Neuronal stem cell (in vitro differentiated cells): Measurements from ENCODE around the gene HLA-C.

ENCODE experiments used
- DNase-seq: peaks from one replicate; pipeline ENCODE4 v3.0.0-alpha.2; 2013; ENCODE audit warnings: low spot score
- H2AFZ ChIP-seq: one replicate; pipeline ENCODE4 v1.6.1; 2013; ENCODE audit warnings: mild to moderate bottlenecking, low read length, inconsistent platforms
- H2AK5ac ChIP-seq: 2 replicates; pipeline ENCODE4 v1.6.1; 2013; ENCODE audit warnings: low read depth, mild to moderate bottlenecking, inconsistent platforms, low read length, moderate library complexity, mixed read lengths
- H2BK120ac ChIP-seq: 2 replicates; pipeline ENCODE4 v1.6.1; 2013; ENCODE audit warnings: low read depth, mild to moderate bottlenecking, inconsistent platforms, low read length, moderate library complexity, mixed read lengths
- H2BK12ac ChIP-seq: one replicate; pipeline ENCODE4 v1.6.1; 2013; ENCODE audit warnings: low read length, inconsistent platforms
- H2BK15ac ChIP-seq: 2 replicates; pipeline ENCODE4 v1.6.1; 2013; ENCODE audit warnings: mild to moderate bottlenecking, low read length, inconsistent platforms, mixed read lengths
- H2BK5ac ChIP-seq: one replicate; pipeline ENCODE4 v1.6.1; 2013; ENCODE audit warnings: inconsistent platforms, mild to moderate bottlenecking, low read length, moderate library complexity
- H3K14ac ChIP-seq: one replicate; pipeline ENCODE4 v1.6.1; 2013; ENCODE audit warnings: low read length, inconsistent platforms
- H3K18ac ChIP-seq: 2 replicates; pipeline ENCODE4 v1.6.1; 2013; ENCODE audit warnings: low read length, inconsistent platforms
- H3K23ac ChIP-seq: 2 replicates; pipeline ENCODE4 v1.6.1; 2013; ENCODE audit warnings: low read depth, mild to moderate bottlenecking, mixed read lengths, low read length, inconsistent platforms; ENCODE audit not compliant: poor library complexity
- H3K27ac ChIP-seq: replicated peaks from 3 replicates; pipeline ENCODE4 v1.5.1; 2013; ENCODE audit warnings: low read length, inconsistent platforms
- H3K27me3 ChIP-seq, 3 experiments: 2 replicates each; pipeline ENCODE4 v1.6.1; 2013; ENCODE audit warnings: low read length in 3 of 3, mild to moderate bottlenecking in 2 of 3, inconsistent platforms in 1 of 3, low read depth in 1 of 3, mixed read lengths in 1 of 3, moderate library complexity in 1 of 3; ENCODE audit not compliant: control insufficient read depth in 3 of 3, insufficient read depth in 3 of 3
- H3K36me3 ChIP-seq, 2 donors: replicated peaks in 1 of 2; 2 replicates each; pipeline ENCODE4 v1.6.1; 2013; ENCODE audit warnings: low read length in 2 of 2; ENCODE audit not compliant: control insufficient read depth in 2 of 2, insufficient read depth in 2 of 2
- H3K4ac ChIP-seq: 2 replicates; pipeline ENCODE4 v1.6.1; 2013; ENCODE audit warnings: inconsistent platforms, mild to moderate bottlenecking, low read length, moderate library complexity
- H3K4me1 ChIP-seq, 2 donors: 1 replicate in 1 of 2; 2 replicates in 1 of 2; pipeline ENCODE4 v1.6.1; 2013; ENCODE audit warnings: low read length in 2 of 2, low read depth in 1 of 2; ENCODE audit not compliant: control insufficient read depth in 2 of 2, insufficient read depth in 1 of 2
- H3K4me2 ChIP-seq: one replicate; pipeline ENCODE4 v1.6.1; 2013; ENCODE audit warnings: mild to moderate bottlenecking, low read length, inconsistent platforms; ENCODE audit not compliant: insufficient read depth, poor library complexity, severe bottlenecking
- H3K4me3 ChIP-seq, 2 donors: 2 replicates each; pipeline ENCODE4 v1.5.1; 2013; ENCODE audit warnings: low read length in 2 of 2, mild to moderate bottlenecking in 2 of 2, inconsistent platforms in 1 of 2, moderate library complexity in 1 of 2
- H3K79me1 ChIP-seq: one replicate; pipeline ENCODE4 v1.6.1; 2013; ENCODE audit warnings: low read depth, mild to moderate bottlenecking, inconsistent platforms, low read length, moderate library complexity
- H3K9ac ChIP-seq: one replicate; pipeline ENCODE4 v1.6.1; 2013; ENCODE audit warnings: mild to moderate bottlenecking, low read depth, low read length, inconsistent platforms; ENCODE audit not compliant: poor library complexity
- H3K9me3 ChIP-seq, 2 donors: replicated peaks in 1 of 2; 2 replicates each; pipeline versions ENCODE3 to v1.6.1; 2013; ENCODE audit warnings: low read length in 2 of 2, mild to moderate bottlenecking in 2 of 2, inconsistent platforms in 1 of 2, low read depth in 1 of 2, mixed read lengths in 1 of 2, moderate library complexity in 1 of 2; ENCODE audit not compliant: control insufficient read depth in 2 of 2, insufficient read depth in 1 of 2
- H4K8ac ChIP-seq: one replicate; pipeline ENCODE4 v1.6.1; 2013; ENCODE audit warnings: low read depth, mild to moderate bottlenecking, inconsistent platforms, low read length, moderate library complexity
- H4K91ac ChIP-seq: one replicate; pipeline ENCODE4 v1.6.1; 2013; ENCODE audit warnings: low read length, low read depth, mild to moderate bottlenecking, inconsistent platforms; ENCODE audit not compliant: poor library complexity
- WGBS, 2 donors: extraction: QIAGEN DNeasy Blood & Tissue Kit; methylation state at CpG; one replicate each; pipeline ENCODE4 v1.1.7; 2013; ENCODE audit warnings: missing lambda C conversion rate in 2 of 2, mixed read lengths in 1 of 2; ENCODE audit not compliant: insufficient read length in 2 of 2, insufficient replicate concordance in 1 of 2; ENCODE audit errors: extremely low coverage in 2 of 2; 5-methylcytosine and 5-hydroxymethylcytosine counted together

The HLA-C gene

DNA sequence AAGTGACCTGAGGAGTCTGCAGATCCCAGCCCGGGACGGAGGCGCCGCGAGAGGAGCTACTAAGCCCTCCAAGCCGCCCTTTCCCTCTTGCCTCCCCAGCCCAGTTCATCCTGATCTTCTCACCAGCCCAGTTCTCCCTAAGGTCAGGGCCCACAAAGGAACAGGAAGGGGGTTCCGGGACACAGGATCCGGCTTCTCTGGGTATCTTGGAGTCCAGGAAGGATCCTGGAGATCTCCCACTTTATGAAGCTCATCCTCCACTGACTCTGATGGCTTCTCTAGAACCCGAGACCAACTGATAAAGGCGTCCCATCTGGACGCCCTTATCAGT is 36.9 kb upstream of the HLA-C start:
- Histone ChIP-seq H3K18ac (no peak overlapping the region), H2AK5ac (no peak overlapping the region), H2BK120ac (no peak overlapping the region), H2BK15ac (no peak overlapping the region), H3K4ac (no peak overlapping the region), H3K27ac (no peak overlapping the region), H3K79me1 (no peaks in the 10 kb centered on the region), H3K9me3 (peaks cover 0 to 3% of the 10 kb centered on the region in 2 donors), H3K27me3 (peaks cover 0 to 17% (median 5%) of the 10 kb centered on the region in 3 experiments), H3K4me1 (no peaks in the 10 kb centered on the region), H2BK5ac (no peak overlapping the region), H2BK12ac (no peak overlapping the region), H3K4me3 (no peak overlapping the region), H2AFZ (no peak overlapping the region), H4K91ac (no peak overlapping the region), H4K8ac (no peak overlapping the region), H3K36me3 (no peaks in the 10 kb centered on the region), H3K9ac (no peak overlapping the region), H3K14ac (no peak overlapping the region), H3K4me2 (no peak overlapping the region), H3K23ac (peak overlapping the region; percentile 55)
- WGBS, 2 donors: no CpG with 5 or more reads among the region's 11 CpGs
- DNase-seq: no peak

DNA sequence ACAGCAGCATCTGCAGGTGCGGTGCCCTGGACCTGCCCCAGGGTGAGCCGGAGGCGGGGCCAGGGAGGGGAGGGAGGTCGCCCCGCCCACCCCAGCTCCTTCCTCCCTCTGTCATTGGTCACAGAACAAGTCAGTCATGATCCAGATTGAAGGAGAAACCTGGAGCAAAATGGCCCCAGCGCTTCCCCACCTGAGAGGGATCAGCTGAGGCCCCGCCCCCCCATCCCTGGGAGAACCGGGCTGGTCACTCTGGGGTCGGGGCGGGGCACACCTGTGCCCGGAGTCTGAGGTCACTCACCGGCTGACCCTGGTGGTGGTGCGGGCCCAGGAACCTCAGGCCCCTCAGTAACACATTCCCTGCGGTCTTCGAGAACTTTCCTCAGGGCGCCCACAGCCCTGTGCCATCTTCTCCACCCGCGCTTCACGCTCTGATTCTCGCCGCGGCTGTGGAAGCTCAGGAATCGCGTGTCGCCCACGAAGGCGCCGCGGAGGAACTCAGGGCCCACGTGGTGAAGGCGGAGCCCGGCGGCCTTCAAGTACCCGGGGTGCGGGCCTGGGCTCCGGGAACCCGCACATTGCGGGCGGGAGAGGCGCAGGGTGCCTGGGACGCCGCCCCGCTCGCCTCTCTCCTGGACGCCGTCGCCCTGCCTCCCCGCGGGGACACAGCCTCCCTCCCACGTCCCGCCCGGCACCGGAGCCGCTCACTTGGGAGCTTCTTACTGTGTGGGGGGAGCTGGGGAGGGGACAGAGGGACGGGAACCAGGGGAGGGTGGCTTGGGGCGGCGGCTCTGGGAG is 36.4 kb upstream of the HLA-C start:
- no peak overlapping the region for H3K27ac ChIP-seq
- no peak overlapping the region for H2BK5ac ChIP-seq
- no peak overlapping the region for H3K14ac ChIP-seq
- H3K4me3 ChIP-seq: peak overlapping the region in 1 of 2 donors; percentile 61
- H2AFZ ChIP-seq: no peak overlapping the region
- no CpG with 5 or more reads among the region's 57 CpGs for WGBS, 2 donors
- no peak overlapping the region for H2BK15ac ChIP-seq
- H3K36me3 ChIP-seq: no peaks in the 10 kb centered on the region
- peaks cover 0 to 3% of the 10 kb centered on the region in 2 donors for H3K9me3 ChIP-seq
- H2BK12ac ChIP-seq: no peak overlapping the region
- no peak overlapping the region for H4K91ac ChIP-seq
- no peak overlapping the region for H3K9ac ChIP-seq
- no peak for DNase-seq
- H3K18ac ChIP-seq: no peak overlapping the region
- H4K8ac ChIP-seq: no peak overlapping the region
- H3K23ac ChIP-seq: peak overlapping the region; percentile 55
- H2BK120ac ChIP-seq: no peak overlapping the region
- no peak overlapping the region for H3K4me2 ChIP-seq
- no peaks in the 10 kb centered on the region for H3K79me1 ChIP-seq
- no peaks in the 10 kb centered on the region for H3K4me1 ChIP-seq
- H3K4ac ChIP-seq: no peak overlapping the region
- peak overlapping the region; percentile 26 for H2AK5ac ChIP-seq
- peaks cover 0 to 19% (median 9%) of the 10 kb centered on the region in 3 experiments for H3K27me3 ChIP-seq

DNA sequence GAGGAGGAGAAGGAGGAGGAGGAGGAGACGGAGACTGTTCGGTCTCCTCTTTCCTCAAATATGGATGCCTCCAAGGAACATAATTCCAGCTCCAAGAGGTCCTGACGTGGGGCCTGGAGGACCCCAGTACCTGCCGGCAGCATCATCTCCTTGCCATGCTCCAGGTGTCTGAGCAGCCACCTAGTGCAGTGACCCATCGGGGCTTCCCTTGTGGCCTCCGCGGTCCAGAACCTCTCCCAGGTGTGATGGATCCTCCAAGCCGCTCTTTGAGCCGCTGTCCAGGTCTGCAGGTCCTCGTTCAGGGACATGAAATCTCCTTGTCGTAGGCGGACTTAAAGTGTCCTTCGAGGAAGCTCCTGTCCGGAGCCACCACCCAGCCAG is 35.8 kb upstream of the HLA-C start:
- H2BK5ac ChIP-seq: no peak overlapping the region
- no peak overlapping the region for H2AFZ ChIP-seq
- WGBS, 2 donors: no CpG with 5 or more reads among the region's 14 CpGs
- no peaks in the 10 kb centered on the region for H3K79me1 ChIP-seq
- peaks cover 0 to 19% (median 6%) of the 10 kb centered on the region in 3 experiments for H3K27me3 ChIP-seq
- H3K4me3 ChIP-seq: no peak overlapping the region
- no peak overlapping the region for H3K14ac ChIP-seq
- H3K18ac ChIP-seq: peak overlapping the region; percentile 48
- no peaks in the 10 kb centered on the region for H3K36me3 ChIP-seq
- H3K23ac ChIP-seq: peak overlapping the region; percentile 31
- H4K8ac ChIP-seq: no peak overlapping the region
- no peak overlapping the region for H4K91ac ChIP-seq
- DNase-seq: no peak
- H3K4me1 ChIP-seq: no peaks in the 10 kb centered on the region
- no peak overlapping the region for H2BK120ac ChIP-seq
- peak overlapping the region; percentile 26 for H2AK5ac ChIP-seq
- H2BK12ac ChIP-seq: no peak overlapping the region
- no peak overlapping the region for H3K4ac ChIP-seq
- no peak overlapping the region for H3K4me2 ChIP-seq
- peaks cover 0 to 3% of the 10 kb centered on the region in 2 donors for H3K9me3 ChIP-seq
- no peak overlapping the region for H3K9ac ChIP-seq
- no peak overlapping the region for H3K27ac ChIP-seq
- H2BK15ac ChIP-seq: no peak overlapping the region

DNA sequence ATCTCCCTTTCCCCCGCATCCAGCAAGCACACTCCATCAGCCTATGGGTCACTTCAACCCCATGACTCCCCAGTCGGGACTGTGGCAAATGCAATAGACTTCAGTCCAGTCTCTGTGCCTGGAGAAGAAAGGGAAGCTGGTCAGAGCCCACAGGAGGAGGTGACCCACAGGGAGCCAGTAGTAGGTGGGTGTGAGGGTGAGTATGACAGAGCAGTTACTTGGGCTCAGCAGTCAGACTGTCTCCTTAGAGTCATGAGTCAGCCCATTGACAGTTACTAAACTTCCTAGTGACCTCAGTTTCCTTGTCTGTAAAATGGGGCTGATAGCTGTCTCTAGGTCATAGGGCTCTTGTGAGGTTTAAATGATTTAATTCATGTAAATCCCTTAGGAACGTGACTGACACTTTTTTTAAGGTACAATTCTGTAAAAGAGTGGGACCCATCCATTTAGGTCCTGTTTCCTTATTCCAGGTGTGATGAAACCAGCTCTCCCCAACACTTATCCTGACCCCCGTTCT is 33.9 kb upstream of the HLA-C start:
- Histone ChIP-seq H2AK5ac (no peak overlapping the region), H2BK120ac (no peak overlapping the region), H3K23ac (no peak overlapping the region), H3K79me1 (no peaks in the 10 kb centered on the region), H3K4me2 (no peak overlapping the region), H2AFZ (no peak overlapping the region), H3K27ac (no peak overlapping the region), H3K9ac (no peak overlapping the region), H2BK15ac (no peak overlapping the region), H3K9me3 (peaks cover 0 to 3% of the 10 kb centered on the region in 2 donors), H3K4me3 (no peak overlapping the region), H3K36me3 (no peaks in the 10 kb centered on the region), H4K8ac (no peak overlapping the region), H3K27me3 (peaks cover 0 to 19% (median 5%) of the 10 kb centered on the region in 3 experiments), H4K91ac (no peak overlapping the region), H2BK12ac (no peak overlapping the region), H3K4ac (no peak overlapping the region), H3K18ac (peak overlapping the region; percentile 45), H3K14ac (no peak overlapping the region), H2BK5ac (no peak overlapping the region), H3K4me1 (no peaks in the 10 kb centered on the region)
- DNase-seq: no peak
- WGBS, 2 donors: no CpG with 5 or more reads among the region's 4 CpGs
